GM10266 (cell line): ENCODE results near the gene CCDC178.

Experiments used
- DNase-seq: peaks from one replicate; pipeline ENCODE4 v3.0.0; 2012; ENCODE audit errors: extremely low spot score
- TF ChIP-seq, protein P1 (sequence below): IDR thresholded peaks from 2 replicates; pipeline ENCODE4 v1.5.1; 2012; ENCODE audit warnings: mild to moderate bottlenecking, low read depth; ENCODE audit not compliant: control insufficient read depth, insufficient read depth; ENCODE audit errors: missing control alignments

CCDC178 gene

DNA sequence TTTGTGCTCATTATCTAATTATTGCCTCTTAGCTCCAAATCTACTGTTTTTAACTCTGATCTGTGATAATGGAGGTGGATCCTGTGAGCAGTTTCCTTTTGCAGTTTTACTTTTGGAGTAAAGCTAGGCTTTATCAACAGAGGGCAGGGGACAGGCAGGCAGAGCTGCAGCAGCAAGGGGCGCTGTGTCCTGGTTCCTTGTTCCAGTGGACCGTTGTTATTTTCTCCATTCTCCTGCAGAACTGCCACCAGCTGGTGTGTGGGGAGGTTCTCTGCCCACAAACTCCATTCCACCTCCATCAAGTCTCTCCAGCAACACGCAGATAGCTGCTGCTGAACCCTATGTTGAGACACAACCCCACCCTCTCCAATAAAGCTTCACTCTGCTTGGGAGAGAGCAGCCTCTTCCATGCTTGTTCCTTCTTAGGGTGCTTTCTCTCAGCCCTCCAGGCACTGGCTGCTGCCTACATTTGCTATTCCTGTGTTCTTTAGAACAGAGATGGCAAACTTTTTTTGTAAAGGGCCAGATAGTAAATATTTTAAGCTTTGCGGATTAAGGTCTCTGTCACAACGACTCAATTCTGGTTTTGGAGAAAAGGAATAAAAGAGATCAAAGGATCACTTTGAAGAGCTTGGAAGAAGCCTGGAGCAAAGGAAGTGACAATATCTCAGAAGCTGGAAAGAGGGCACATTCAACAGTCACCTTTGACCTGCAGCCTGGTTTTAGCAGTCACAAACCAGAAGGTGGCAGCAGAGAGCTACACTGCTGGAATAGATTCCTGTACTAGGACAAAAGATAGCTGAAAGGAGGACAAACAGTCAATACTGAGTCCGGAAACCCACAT, 208.8 kb downstream of the CCDC178 start:
- peak; percentile 49 for DNase-seq

DNA sequence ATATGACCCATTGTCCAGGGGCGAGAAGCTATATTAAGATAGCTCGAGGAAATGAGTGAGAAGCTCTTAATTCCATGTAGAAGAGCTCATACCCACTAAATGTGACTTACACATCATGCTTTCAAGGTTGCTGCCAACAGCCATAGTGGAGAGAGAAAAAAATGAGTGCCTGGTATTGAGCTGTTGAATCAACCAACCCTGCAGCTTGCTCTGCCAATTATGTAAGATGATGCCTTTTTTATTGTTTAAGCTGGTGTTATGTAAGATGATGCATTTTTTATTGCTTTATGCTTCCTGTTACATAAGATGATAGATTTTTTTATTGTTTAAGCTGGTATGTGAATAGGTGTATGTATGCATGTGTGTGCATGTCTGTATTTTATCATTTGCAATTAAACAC, 228.2 kb downstream of the CCDC178 start:
- DNase-seq = no peak
- TF ChIP-seq, protein P1, sequence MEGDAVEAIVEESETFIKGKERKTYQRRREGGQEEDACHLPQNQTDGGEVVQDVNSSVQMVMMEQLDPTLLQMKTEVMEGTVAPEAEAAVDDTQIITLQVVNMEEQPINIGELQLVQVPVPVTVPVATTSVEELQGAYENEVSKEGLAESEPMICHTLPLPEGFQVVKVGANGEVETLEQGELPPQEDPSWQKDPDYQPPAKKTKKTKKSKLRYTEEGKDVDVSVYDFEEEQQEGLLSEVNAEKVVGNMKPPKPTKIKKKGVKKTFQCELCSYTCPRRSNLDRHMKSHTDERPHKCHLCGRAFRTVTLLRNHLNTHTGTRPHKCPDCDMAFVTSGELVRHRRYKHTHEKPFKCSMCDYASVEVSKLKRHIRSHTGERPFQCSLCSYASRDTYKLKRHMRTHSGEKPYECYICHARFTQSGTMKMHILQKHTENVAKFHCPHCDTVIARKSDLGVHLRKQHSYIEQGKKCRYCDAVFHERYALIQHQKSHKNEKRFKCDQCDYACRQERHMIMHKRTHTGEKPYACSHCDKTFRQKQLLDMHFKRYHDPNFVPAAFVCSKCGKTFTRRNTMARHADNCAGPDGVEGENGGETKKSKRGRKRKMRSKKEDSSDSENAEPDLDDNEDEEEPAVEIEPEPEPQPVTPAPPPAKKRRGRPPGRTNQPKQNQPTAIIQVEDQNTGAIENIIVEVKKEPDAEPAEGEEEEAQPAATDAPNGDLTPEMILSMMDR = no peak

More for the DNA sequence above, 208.8 kb downstream of the CCDC178 start:
- TF ChIP-seq, protein P1 = peak; percentile 93

DNA sequence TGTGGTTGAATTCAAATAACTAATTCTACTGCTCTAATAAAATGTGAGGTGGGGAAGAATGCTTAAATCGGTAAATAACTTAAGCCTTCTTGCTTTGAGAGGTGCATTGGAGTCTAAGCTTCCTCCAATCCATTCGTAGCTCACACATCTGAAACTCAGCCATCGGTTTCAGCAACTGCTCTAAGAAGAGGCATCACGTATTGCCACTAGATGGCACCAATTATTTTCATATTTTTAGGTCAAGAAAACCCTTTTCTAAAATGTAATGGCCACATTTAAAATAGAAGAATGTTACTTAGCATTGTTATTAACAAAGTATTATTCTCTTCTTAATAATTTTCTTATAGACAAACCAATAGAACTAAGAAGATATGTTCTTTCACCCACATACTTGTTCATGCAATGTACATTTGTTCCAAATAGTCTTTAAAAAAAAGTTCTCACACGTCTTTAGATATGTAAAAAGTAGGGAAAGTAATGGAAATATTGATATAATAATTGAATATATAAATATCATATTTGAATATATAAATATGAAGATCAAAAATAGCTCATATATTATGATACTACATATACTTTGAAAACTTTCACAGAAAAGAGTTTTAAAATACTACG, 229.8 kb downstream of the CCDC178 start:
- TF ChIP-seq, protein P1 = peak; percentile 64
- DNase-seq = peak; percentile 3

DNA sequence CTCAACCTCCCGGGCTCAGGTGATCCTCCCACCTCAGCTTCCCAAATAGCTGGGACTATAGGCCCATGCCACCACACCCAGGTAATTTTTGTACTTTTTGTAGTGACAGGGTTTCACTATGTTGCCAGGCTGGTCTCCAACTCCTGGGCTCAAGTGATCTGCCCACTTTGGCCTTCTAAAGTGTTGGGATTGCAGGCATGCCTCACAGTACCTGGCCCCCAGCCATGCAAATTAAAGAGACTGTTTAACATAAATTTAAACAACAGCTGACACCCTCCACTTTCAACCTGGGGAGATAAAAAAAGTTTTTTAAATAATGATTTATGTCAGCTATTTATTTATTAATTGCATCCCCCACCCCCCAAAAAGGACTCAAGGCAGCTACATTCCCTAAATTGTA, 234.7 kb downstream of the CCDC178 start:
- no peak for DNase-seq
- TF ChIP-seq, protein P1 = no peak

DNA sequence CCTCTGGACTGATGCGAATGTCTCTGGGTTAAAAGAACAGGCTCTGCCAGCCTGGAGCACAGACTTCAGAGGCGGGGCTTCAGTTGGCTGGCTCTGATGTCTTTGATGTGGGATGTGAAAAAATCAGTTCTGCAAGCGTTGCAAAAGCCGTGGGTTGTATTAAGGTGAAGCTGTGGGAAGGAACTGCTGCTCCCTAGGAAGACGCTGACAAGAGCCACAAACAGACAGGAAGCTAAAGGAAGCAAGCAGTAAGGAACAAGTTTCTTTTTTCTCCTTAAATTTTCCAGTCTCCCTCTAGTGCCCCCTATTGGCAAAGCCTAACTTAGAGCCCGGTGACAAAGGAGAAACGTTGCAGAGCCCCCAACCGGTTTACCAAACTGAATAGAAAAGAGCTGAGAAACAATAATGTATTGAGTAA, 239.0 kb downstream of the CCDC178 start:
- peak; percentile 2 for DNase-seq
- TF ChIP-seq, protein P1 = no peak

DNA sequence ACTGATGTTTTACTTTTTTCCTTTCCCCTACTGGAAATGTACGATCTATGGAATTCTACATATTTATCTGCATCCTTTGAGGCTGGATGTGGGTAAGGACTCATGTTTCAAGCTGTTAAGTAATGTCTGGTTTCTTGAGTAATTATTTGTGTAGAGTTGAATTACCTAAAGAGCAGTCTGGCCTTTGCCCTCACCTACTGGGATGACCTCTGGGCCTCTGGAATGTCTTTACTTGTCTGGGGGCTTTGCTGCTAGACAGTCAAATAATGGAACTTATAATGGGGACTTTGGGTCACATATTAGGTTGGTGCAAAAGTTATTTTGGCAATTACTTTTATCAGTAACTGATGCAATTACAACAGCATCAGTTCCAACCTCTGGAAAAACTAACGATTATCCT, 244.7 kb downstream of the CCDC178 start:
- DNase-seq = no peak
- TF ChIP-seq, protein P1 = no peak

DNA sequence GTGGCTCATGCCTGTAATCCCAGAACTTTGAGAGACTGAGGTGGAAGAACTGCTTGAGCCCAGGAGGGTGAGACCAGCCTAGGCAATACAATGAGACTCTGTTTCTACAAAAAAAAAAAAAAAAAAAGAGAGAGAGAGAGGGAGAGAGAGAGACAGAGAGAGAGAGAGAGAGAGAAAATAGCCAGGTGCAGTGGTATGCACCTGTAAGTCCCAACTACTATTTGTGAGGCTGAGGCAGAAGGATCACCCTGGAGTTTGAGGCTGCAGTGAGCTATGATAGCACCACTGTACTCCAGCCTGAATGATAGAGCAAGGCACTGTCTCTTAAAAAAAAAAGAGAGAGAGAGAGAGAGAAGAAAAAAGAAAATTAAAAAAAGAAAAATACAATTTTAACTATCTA, 245.7 kb downstream of the CCDC178 start:
- TF ChIP-seq, protein P1 = no peak
- DNase-seq = no peak
